Sigmoid colon (tissue), 4 donors: ENCODE data around the gene EHMT2.

ENCODE experiments used
- EP300 ChIP-seq, 4 donors: sonication (generic); formaldehyde crosslinking; IDR thresholded peaks; one replicate each; pipeline ENCODE4 v1.6.1; 2017; ENCODE audit warnings: antibody characterized with exemption in 4 of 4
- POLR2A ChIP-seq, 2 donors: fragments of 450-650 bp; IDR thresholded peaks; one replicate each; pipeline ENCODE4 v1.6.1; 2016; ENCODE audit warnings: antibody characterized with exemption in 2 of 2, mild to moderate bottlenecking in 2 of 2, moderate library complexity in 2 of 2
- POLR2AphosphoS5 ChIP-seq, 4 donors: sonication (generic); formaldehyde crosslinking; IDR thresholded peaks; one replicate each; pipeline ENCODE4 v1.6.1; 2017; ENCODE audit warnings: antibody characterized with exemption in 4 of 4
- TF ChIP-seq, protein P1 (sequence below), 4 experiments: fragments of 450-650 bp in 3 of 4; fragments of 200-600 bp in 1 of 4; IDR thresholded peaks; one replicate each; pipeline ENCODE4 v1.5.1; 2016 to 2019; ENCODE audit warnings: antibody characterized with exemption in 4 of 4, mild to moderate bottlenecking in 3 of 4, moderate library complexity in 2 of 4

GRCh38 chr6:31887173-31888007 is 10.1 kb downstream of the EHMT2 start:
- TF ChIP-seq, protein P1, sequence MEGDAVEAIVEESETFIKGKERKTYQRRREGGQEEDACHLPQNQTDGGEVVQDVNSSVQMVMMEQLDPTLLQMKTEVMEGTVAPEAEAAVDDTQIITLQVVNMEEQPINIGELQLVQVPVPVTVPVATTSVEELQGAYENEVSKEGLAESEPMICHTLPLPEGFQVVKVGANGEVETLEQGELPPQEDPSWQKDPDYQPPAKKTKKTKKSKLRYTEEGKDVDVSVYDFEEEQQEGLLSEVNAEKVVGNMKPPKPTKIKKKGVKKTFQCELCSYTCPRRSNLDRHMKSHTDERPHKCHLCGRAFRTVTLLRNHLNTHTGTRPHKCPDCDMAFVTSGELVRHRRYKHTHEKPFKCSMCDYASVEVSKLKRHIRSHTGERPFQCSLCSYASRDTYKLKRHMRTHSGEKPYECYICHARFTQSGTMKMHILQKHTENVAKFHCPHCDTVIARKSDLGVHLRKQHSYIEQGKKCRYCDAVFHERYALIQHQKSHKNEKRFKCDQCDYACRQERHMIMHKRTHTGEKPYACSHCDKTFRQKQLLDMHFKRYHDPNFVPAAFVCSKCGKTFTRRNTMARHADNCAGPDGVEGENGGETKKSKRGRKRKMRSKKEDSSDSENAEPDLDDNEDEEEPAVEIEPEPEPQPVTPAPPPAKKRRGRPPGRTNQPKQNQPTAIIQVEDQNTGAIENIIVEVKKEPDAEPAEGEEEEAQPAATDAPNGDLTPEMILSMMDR (IDR thresholded peaks at IDR 0.05) = no peak
- no peak for TF ChIP-seq POLR2A (IDR thresholded peaks at IDR 0.05)
- TF ChIP-seq POLR2AphosphoS5 (IDR thresholded peaks at IDR 0.05) = no peak
- no peak for TF ChIP-seq EP300 (IDR thresholded peaks at IDR 0.05)
